Esophagus (tissue), 2 donors: ENCODE data around the gene TIMP3. TPM values are rescaled to one million over a fixed set of nuclear protein-coding genes. Genes with fewer than 3 reads are reported as not detected.

Experiments used
- H3K27ac ChIP-seq, 2 donors: one replicate each; pipeline ENCODE4 v1.5.1; 2013; ENCODE audit warnings: low read depth in 2 of 2, mild to moderate bottlenecking in 2 of 2, inconsistent platforms in 1 of 2, low read length in 1 of 2, moderate library complexity in 1 of 2
- H3K27me3 ChIP-seq, 2 donors: one replicate each; pipeline ENCODE4 v1.6.1; 2013; ENCODE audit warnings: low read length in 2 of 2, control low read depth in 1 of 2, mild to moderate bottlenecking in 1 of 2; ENCODE audit not compliant: insufficient read depth in 2 of 2, control insufficient read depth in 1 of 2
- H3K36me3 ChIP-seq, 2 donors: one replicate each; pipeline ENCODE4 v1.6.1; 2013; ENCODE audit warnings: low read length in 1 of 2; ENCODE audit not compliant: control insufficient read depth in 2 of 2, insufficient read depth in 2 of 2
- H3K4me1 ChIP-seq, 2 donors: one replicate each; pipeline ENCODE4 v1.6.1; 2013; ENCODE audit warnings: low read length in 1 of 2; ENCODE audit not compliant: control insufficient read depth in 2 of 2, insufficient read depth in 2 of 2
- H3K4me3 ChIP-seq, 2 donors: one replicate each; pipeline ENCODE4 v1.5.1; 2013; ENCODE audit warnings: low read length in 2 of 2, mild to moderate bottlenecking in 2 of 2, low read depth in 1 of 2, moderate library complexity in 1 of 2
- H3K9me3 ChIP-seq, 2 donors: one replicate each; pipeline ENCODE4 v1.6.1; 2013; ENCODE audit warnings: mild to moderate bottlenecking in 2 of 2, low read depth in 1 of 2, low read length in 1 of 2, moderate library complexity in 1 of 2; ENCODE audit not compliant: control insufficient read depth in 2 of 2, insufficient read depth in 1 of 2
- WGBS, 2 donors: extraction: QIAGEN DNeasy Blood & Tissue Kit; methylation state at CpG; one replicate each; pipeline ENCODE4 v1.1.7; 2013; 5-methylcytosine and 5-hydroxymethylcytosine counted together
- polyA plus RNA-seq, 2 donors: library from polyadenylated mRNA; stranded (reverse); fragments of 200-250 nt; gene quantifications; one replicate each; pipeline ENCODE4 v1.2.3, GENCODE V29; 2013
- donor health status: healthy with polysubstance abuse.
- donor health status: Bipolar disorder and iron deficiency.

Gene TIMP3
- polyA plus RNA-seq, 2 donors: 8.9 to 24.7 TPM

DNA sequence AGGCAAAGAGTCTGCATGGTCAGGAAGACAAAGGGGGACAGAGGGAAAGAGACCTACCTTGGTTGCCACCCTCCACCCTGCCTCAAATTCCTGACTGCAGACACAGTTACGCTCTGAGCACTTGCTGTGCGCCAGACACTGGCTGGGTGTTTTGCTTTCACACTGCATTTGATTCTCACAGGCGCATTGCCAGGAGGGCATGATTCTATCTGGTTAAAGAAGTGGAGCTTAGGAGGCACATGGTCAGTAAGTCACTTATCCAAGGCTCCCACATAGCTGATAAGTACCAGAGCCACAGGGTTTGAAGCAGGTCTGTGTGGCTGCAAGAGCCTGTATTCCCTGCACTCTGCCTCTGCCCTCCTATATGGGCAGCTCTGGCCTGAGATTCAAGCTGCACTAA lies 103.9 kb downstream of the TIMP3 start:
- no peaks in the 10 kb centered on the region for H3K9me3 ChIP-seq
- H3K4me1 ChIP-seq: no peaks in the 10 kb centered on the region
- H3K27me3 ChIP-seq: no peaks in the 10 kb centered on the region
- 79 to 85% methylated on average over 3 of the region's 3 CpGs for WGBS, 2 donors
- no peak overlapping the region for H3K4me3 ChIP-seq
- H3K27ac ChIP-seq: no peak overlapping the region
- no peaks in the 10 kb centered on the region for H3K36me3 ChIP-seq

DNA sequence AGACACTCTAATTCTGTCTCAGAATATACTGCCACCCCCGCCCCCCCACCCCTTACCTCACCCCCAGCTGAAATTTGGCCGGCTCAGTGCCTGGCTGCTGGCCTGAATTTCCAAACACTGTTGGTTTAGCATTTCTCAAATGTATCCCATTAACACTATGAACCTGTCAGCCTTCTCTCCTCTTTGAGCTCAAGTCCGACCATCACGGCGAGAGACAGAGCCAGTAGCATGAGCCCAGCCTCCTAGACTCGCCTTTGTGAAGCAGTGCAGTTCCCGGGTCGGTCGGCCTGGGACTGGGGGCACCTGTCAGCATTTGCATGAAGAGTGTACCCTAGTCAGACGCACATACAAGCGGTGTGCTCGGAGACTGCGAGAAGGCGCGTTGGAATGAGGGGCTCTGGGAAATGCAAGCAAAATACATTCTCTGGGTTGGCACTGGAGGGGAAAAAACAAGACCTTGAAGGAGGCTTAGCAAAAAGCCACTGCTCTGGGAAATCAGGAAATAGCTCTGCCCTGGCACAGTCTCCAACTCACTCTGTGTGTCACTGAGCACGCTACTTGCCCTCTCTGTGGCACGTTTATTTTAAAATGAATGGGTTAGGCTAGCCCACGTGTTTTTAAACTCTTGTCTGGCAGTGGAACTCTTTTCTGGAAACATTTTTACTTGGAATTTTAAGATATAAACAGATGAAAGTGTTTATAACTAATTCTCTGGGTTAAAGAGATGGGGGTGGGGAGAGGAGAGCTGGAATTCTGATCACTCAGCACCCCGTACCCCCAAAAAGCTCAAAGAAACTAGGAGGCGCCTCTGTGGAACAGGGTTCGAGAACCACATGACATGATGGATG lies 108.3 kb downstream of the TIMP3 start:
- Histone ChIP-seq H3K4me1 (no peaks in the 10 kb centered on the region), H3K27me3 (no peaks in the 10 kb centered on the region), H3K9me3 (no peaks in the 10 kb centered on the region), H3K27ac (no peak overlapping the region), H3K36me3 (no peaks in the 10 kb centered on the region), H3K4me3 (no peak overlapping the region)
- 60 to 65% methylated on average over 21 of the region's 21 CpGs for WGBS, 2 donors

DNA sequence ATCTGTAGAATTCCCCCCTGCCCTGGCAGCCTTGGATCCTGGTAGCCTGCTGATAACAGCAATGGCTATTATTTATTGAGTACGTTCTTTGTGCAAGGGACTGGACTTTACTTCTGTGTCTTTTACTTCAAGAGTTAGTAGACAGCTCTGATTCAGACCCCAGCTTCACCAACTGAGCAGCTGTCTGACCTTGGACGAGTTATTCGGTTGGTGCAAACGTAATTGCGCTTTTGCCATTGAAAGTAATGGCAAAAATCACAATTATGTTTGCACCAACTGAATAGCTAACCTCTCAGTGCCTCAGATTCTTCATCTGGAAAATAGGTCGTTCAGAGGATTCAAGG lies 108.9 kb downstream of the TIMP3 start:
- Histone ChIP-seq H3K4me1 (no peaks in the 10 kb centered on the region), H3K4me3 (no peak overlapping the region), H3K36me3 (no peaks in the 10 kb centered on the region), H3K27me3 (no peaks in the 10 kb centered on the region), H3K27ac (no peak overlapping the region), H3K9me3 (peaks cover 0 to under 1% of the 10 kb centered on the region in 2 donors)
- 70 to 74% methylated on average over 6 of the region's 6 CpGs for WGBS, 2 donors

DNA sequence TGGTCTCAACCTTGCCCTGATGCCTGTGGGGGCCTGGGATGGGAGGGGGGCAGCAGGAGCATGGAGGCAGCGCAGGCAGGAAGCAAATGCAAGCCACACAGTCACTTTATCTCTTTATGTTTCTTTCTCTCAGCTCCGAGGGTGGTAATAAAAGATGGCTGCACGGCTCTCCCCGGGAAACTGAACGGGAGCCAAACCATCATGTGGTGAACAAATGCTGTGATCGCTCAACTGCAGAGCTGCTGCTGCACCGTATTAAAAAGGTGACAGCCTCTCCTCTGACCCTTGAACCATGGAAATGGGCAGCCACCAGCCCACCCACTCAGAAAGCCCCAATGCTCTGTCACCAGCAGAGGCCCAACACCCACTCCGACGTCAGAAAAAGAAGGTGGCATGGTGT lies 110.0 kb downstream of the TIMP3 start:
- Histone ChIP-seq H3K36me3 (no peaks in the 10 kb centered on the region), H3K27me3 (no peaks in the 10 kb centered on the region), H3K9me3 (peaks cover 0 to 6% of the 10 kb centered on the region in 2 donors), H3K4me1 (no peaks in the 10 kb centered on the region), H3K4me3 (no peak overlapping the region), H3K27ac (no peak overlapping the region)
- 57 to 65% methylated on average over 9 of the region's 9 CpGs for WGBS, 2 donors
